H9 (cell line): Measurements from ENCODE around the gene SMC5. TPM values are rescaled to one million over a fixed set of nuclear protein-coding genes. Genes with fewer than 3 reads are reported as not detected.

Source experiments
- DNase-seq: peaks from one replicate; pipeline ENCODE4 v3.0.0-alpha.2; 2017
- H2AFZ ChIP-seq: one replicate; pipeline ENCODE4 v1.6.1; 2013; ENCODE audit warnings: mild to moderate bottlenecking, low read length, control low read depth, moderate library complexity
- H2AK5ac ChIP-seq: 2 replicates; pipeline ENCODE4 v1.6.1; 2013; ENCODE audit warnings: low read length, control low read depth, mixed read lengths; ENCODE audit not compliant: insufficient read length
- H2BK120ac ChIP-seq: one replicate; pipeline ENCODE4 v1.6.1; 2013; ENCODE audit warnings: low read depth, mild to moderate bottlenecking, low read length, control low read depth, inconsistent platforms; ENCODE audit not compliant: poor library complexity, severe bottlenecking
- H2BK12ac ChIP-seq: 2 replicates; pipeline ENCODE4 v1.6.1; 2013; ENCODE audit warnings: low read length, control low read depth, mixed read lengths, low read depth; ENCODE audit not compliant: insufficient read length
- H2BK15ac ChIP-seq: 2 replicates; pipeline ENCODE4 v1.6.1; 2013; ENCODE audit warnings: low read depth, low read length, control low read depth
- H2BK20ac ChIP-seq: one replicate; pipeline ENCODE4 v1.6.1; 2013; ENCODE audit warnings: low read depth, mild to moderate bottlenecking, low read length, control low read depth, inconsistent platforms; ENCODE audit not compliant: poor library complexity, severe bottlenecking
- H2BK5ac ChIP-seq: 2 replicates; pipeline ENCODE4 v1.6.1; 2013; ENCODE audit warnings: low read length, control low read depth, mixed read lengths; ENCODE audit not compliant: insufficient read length
- H3K14ac ChIP-seq: 2 replicates; pipeline ENCODE4 v1.6.1; 2013; ENCODE audit warnings: low read length, control low read depth; ENCODE audit not compliant: insufficient read depth
- H3K18ac ChIP-seq: 2 replicates; pipeline ENCODE4 v1.6.1; 2013; ENCODE audit warnings: low read depth, mild to moderate bottlenecking, mixed read lengths, low read length, control low read depth; ENCODE audit not compliant: insufficient read length
- H3K23ac ChIP-seq: 2 replicates; pipeline ENCODE4 v1.6.1; 2013; ENCODE audit warnings: low read length, control low read depth, mixed read lengths, low read depth; ENCODE audit not compliant: insufficient read length
- H3K23me2 ChIP-seq: 2 replicates; pipeline ENCODE4 v1.6.1; 2013; ENCODE audit warnings: low read depth, mild to moderate bottlenecking, mixed read lengths, low read length, control low read depth; ENCODE audit not compliant: insufficient read length, poor library complexity, severe bottlenecking
- H3K27ac ChIP-seq: 2 replicates; pipeline ENCODE4 v1.5.1; 2013; ENCODE audit warnings: low read length, control low read depth, mixed read lengths, low read depth; ENCODE audit not compliant: insufficient read length
- H3K27me3 ChIP-seq: 2 replicates; pipeline ENCODE4 v1.6.1; 2013; ENCODE audit warnings: low read length, control low read depth, inconsistent platforms; ENCODE audit not compliant: insufficient read depth
- H3K4ac ChIP-seq: 2 replicates; pipeline ENCODE4 v1.6.1; 2013; ENCODE audit warnings: low read depth, mild to moderate bottlenecking, control low read depth, inconsistent platforms, low read length, moderate library complexity
- H3K4me1 ChIP-seq: 2 replicates; pipeline ENCODE4 v1.6.1; 2013; ENCODE audit warnings: low read length, control low read depth, inconsistent platforms; ENCODE audit not compliant: insufficient read depth
- H3K4me2 ChIP-seq: 2 replicates; pipeline ENCODE4 v1.6.1; 2013; ENCODE audit warnings: low read length, control low read depth, mixed read lengths; ENCODE audit not compliant: insufficient read length, insufficient read depth
- H3K56ac ChIP-seq: 2 replicates; pipeline ENCODE4 v1.6.1; 2013; ENCODE audit warnings: low read depth, mild to moderate bottlenecking, mixed read lengths, low read length, control low read depth; ENCODE audit not compliant: insufficient read length
- H3K79me1 ChIP-seq: 2 replicates; pipeline ENCODE4 v1.6.1; 2013; ENCODE audit warnings: low read depth, mild to moderate bottlenecking, moderate library complexity, low read length, control low read depth, inconsistent platforms; ENCODE audit not compliant: insufficient read depth, poor library complexity, severe bottlenecking
- H3K79me2 ChIP-seq: 2 replicates; pipeline ENCODE4 v1.6.1; 2013; ENCODE audit warnings: low read length, control low read depth, inconsistent platforms; ENCODE audit not compliant: insufficient read depth
- H3K9ac ChIP-seq: 2 replicates; pipeline ENCODE4 v1.6.1; 2013; ENCODE audit warnings: low read length, control low read depth, mixed read lengths; ENCODE audit not compliant: insufficient read length; ENCODE audit errors: extremely low read depth
- H3K9me3 ChIP-seq: one replicate; pipeline ENCODE4 v1.6.1; 2013; ENCODE audit warnings: low read depth, low read length, inconsistent platforms; ENCODE audit not compliant: control insufficient read depth
- H3T11ph ChIP-seq: one replicate; pipeline ENCODE4 v1.6.1; 2013; ENCODE audit warnings: mild to moderate bottlenecking, low read length, control low read depth, inconsistent platforms
- H4K20me1 ChIP-seq: one replicate; pipeline ENCODE4 v1.6.1; 2013; ENCODE audit not compliant: control insufficient read depth, insufficient read length, insufficient read depth
- H4K5ac ChIP-seq: 2 replicates; pipeline ENCODE4 v1.6.1; 2013; ENCODE audit warnings: low read depth, mild to moderate bottlenecking, mixed read lengths, low read length, control low read depth; ENCODE audit not compliant: insufficient read length
- H4K8ac ChIP-seq: replicated peaks from 2 replicates; pipeline ENCODE4 v1.6.1; 2013; ENCODE audit warnings: low read length, control low read depth, mixed read lengths, low read depth; ENCODE audit not compliant: insufficient read length
- H4K91ac ChIP-seq: 2 replicates; pipeline ENCODE4 v1.6.1; 2013; ENCODE audit warnings: low read depth, mild to moderate bottlenecking, moderate library complexity, mixed read lengths, low read length, control low read depth; ENCODE audit not compliant: insufficient read length
- H3K27ac Mint-ChIP-seq, 3 experiments: 2 replicates in 2 of 3; 3 replicates in 1 of 3; pipeline ENCODE4 v1.8.0; 2020 to 2021; ENCODE audit warnings: mixed read lengths in 3 of 3, mild to moderate bottlenecking in 1 of 3, moderate library complexity in 1 of 3
- H3K27me3 Mint-ChIP-seq: 2 replicates; pipeline ENCODE4 v1.8.0; 2021; ENCODE audit warnings: low read depth, mild to moderate bottlenecking, moderate library complexity, mixed read lengths
- H3K36me3 Mint-ChIP-seq, 3 experiments: 2 replicates in 2 of 3; 3 replicates in 1 of 3; pipeline ENCODE4 v1.8.0; 2020 to 2021; ENCODE audit warnings: low read depth in 3 of 3, mixed read lengths in 3 of 3; ENCODE audit not compliant: insufficient read depth in 1 of 3
- H3K4me1 Mint-ChIP-seq, 2 experiments: 2 replicates each; pipeline ENCODE4 v1.8.0; 2020; ENCODE audit warnings: mixed read lengths in 2 of 2
- H3K4me3 Mint-ChIP-seq, 2 experiments: 2 replicates in 1 of 2; 3 replicates in 1 of 2; pipeline ENCODE4 v1.8.0; 2020 to 2021; ENCODE audit warnings: mild to moderate bottlenecking in 2 of 2, mixed read lengths in 2 of 2, moderate library complexity in 1 of 2
- H3K9me3 Mint-ChIP-seq, 2 experiments: 2 replicates in 1 of 2; 3 replicates in 1 of 2; pipeline ENCODE4 v1.8.0; 2020; ENCODE audit warnings: mild to moderate bottlenecking in 2 of 2, mixed read lengths in 2 of 2, moderate library complexity in 1 of 2
- CTCF ChIP-seq: fragments of 200-600 bp; sonication (generic); conservative IDR thresholded peaks from 3 replicates; pipeline ENCODE4 v1.8.0; 2021; ENCODE audit warnings: antibody characterized with exemption, mild to moderate bottlenecking
- WGBS: extraction: QIAGEN DNeasy Blood & Tissue Kit; methylation state at CpG from one replicate; pipeline ENCODE4 v1.1.7; 2013; ENCODE audit warnings: missing lambda C conversion rate, low lambda C conversion rate, mixed read lengths; ENCODE audit not compliant: insufficient read length; ENCODE audit errors: extremely low coverage; 5-methylcytosine and 5-hydroxymethylcytosine counted together
- total RNA-seq: library from RNA; stranded (reverse); gene quantifications from 2 replicates; pipeline ENCODE4 v1.2.1, GENCODE V29; 2021

Gene SMC5
- total RNA-seq, 1 experiment from 2014 or later: 29.6 TPM

- Histone ChIP-seq H4K91ac (no peak overlapping the region), H3K4me1 (no peaks in the 10 kb centered on the region), H2AK5ac (no peak overlapping the region), H3K9me3 (no peaks in the 10 kb centered on the region), H3K4ac (no peak overlapping the region), H3K23me2 (no peaks in the 10 kb centered on the region), H2BK5ac (no peak overlapping the region), H3T11ph (no peak overlapping the region), H3K9ac (no peak overlapping the region), H2BK20ac (no peak overlapping the region), H2BK12ac (no peak overlapping the region), H4K5ac (no peak overlapping the region), H3K18ac (no peak overlapping the region), H3K27me3 (no peaks in the 10 kb centered on the region), H3K79me2 (no peaks in the 10 kb centered on the region), H2BK120ac (no peak overlapping the region), H3K79me1 (no peaks in the 10 kb centered on the region), H3K23ac (no peak overlapping the region), H4K20me1 (no peaks in the 10 kb centered on the region), H2AFZ (no peak overlapping the region), H3K14ac (no peak overlapping the region), H2BK15ac (no peak overlapping the region), H4K8ac (no peak overlapping the region), H3K56ac (no peak overlapping the region), H3K27ac (no peak overlapping the region), H3K4me2 (no peak overlapping the region)
- Mint-ChIP-seq H3K9me3 (no peaks in the 10 kb centered on the region), H3K4me1 (peaks cover 5 to 15% of the 10 kb centered on the region in 2 experiments), H3K27ac (peak overlapping the region in 1 of 3 experiments; percentile 66; a peak in 1 of 7 replicates), H3K36me3 (no peaks in the 10 kb centered on the region), H3K27me3 (no peaks in the 10 kb centered on the region; the same call in none of the 2 replicates), H3K4me3 (no peak overlapping the region)
- no peak for TF ChIP-seq CTCF
- DNase-seq: no peak
- no CpG with 5 or more reads among the region's 2 CpGs for WGBS
Observed at GRCh38 chr9:70390933-70391341, 132.2 kb downstream of the SMC5 start.
